ENCODE results near the gene TMPRSS13. TPM values are rescaled to one million over a fixed set of nuclear protein-coding genes. Genes with fewer than 3 reads are reported as not detected.
A peak's percentile ranks its signal among the peaks of the same experiment; 100 is the strongest.

Gene TMPRSS13
- total RNA-seq, 3 donors from 2014 or later: 0.32 to 1.9 (median 0.72) TPM

DNA sequence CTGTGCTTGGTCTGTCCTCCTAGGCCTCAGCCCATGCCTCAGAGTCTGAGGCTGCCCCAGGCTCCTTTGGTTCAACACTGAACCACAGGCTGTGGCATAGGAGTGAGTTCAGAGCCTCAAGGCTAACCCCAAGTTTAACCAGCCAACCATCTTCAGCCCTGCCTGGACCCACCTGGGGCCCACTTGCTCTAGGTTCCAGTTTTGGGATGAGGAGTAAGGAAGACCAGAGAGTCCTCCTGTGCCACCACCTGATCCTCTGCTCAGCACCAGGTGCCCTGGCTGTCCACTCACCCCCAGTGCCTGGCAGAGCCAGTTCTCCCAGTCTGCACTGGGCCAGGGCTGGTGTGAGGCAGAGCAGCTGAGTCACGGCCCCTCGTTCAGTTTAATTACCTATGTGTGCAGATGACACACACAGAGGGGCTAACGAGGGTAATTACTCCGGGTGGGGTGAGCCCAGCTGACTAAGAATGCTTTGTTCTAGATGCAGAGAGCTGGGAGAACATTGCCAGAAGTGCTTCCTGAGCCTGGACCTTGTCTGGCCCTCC, 12.0 kb upstream of the TMPRSS13 start:
- H3K9me3 ChIP-seq: no peaks in the 10 kb centered on the region
- TF ChIP-seq, protein P1, sequence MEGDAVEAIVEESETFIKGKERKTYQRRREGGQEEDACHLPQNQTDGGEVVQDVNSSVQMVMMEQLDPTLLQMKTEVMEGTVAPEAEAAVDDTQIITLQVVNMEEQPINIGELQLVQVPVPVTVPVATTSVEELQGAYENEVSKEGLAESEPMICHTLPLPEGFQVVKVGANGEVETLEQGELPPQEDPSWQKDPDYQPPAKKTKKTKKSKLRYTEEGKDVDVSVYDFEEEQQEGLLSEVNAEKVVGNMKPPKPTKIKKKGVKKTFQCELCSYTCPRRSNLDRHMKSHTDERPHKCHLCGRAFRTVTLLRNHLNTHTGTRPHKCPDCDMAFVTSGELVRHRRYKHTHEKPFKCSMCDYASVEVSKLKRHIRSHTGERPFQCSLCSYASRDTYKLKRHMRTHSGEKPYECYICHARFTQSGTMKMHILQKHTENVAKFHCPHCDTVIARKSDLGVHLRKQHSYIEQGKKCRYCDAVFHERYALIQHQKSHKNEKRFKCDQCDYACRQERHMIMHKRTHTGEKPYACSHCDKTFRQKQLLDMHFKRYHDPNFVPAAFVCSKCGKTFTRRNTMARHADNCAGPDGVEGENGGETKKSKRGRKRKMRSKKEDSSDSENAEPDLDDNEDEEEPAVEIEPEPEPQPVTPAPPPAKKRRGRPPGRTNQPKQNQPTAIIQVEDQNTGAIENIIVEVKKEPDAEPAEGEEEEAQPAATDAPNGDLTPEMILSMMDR (IDR thresholded peaks at IDR 0.05): no peak
- H3K4me3 ChIP-seq: no peak overlapping the region
- DNase-seq: no peak
- no peaks in the 10 kb centered on the region for H3K4me1 ChIP-seq (ENCODE audit: low read depth)
- ATAC-seq: peak; percentile 85
- H3K36me3 ChIP-seq (ENCODE audit: low read depth): no peaks in the 10 kb centered on the region
- intact Hi-C loops (cut with DNase I, micrococcal nuclease): no loop called here

DNA sequence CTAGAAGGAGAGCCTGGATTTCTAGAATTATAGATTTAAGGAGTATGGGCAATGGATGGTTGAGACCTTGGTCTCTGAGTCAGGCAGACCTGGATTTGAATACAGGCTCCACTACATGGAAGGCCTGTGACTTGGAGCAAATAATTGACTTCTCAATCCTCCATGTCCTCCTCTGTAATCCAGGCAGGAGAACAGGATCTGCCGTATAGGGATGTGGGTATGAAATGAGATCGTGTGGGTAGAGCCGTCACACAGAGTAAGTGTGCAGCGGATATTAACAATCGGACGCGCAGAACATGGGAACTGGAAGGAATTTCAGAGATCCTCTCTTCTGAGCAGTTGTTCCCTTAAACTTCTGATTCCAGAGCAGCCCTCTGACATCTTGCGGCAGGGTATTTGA, 11.5 kb upstream of the TMPRSS13 start:
- H3K4me3 ChIP-seq: no peak overlapping the region
- TF ChIP-seq, protein P1 (IDR thresholded peaks at IDR 0.05): no peak
- DNase-seq (no peak), ATAC-seq (no peak)
- intact Hi-C loops (cut with DNase I, micrococcal nuclease): no loop called here
- H3K4me1 ChIP-seq (ENCODE audit: low read depth): no peaks in the 10 kb centered on the region
- no peaks in the 10 kb centered on the region for H3K36me3 ChIP-seq (ENCODE audit: low read depth)
- H3K9me3 ChIP-seq: no peaks in the 10 kb centered on the region

DNA sequence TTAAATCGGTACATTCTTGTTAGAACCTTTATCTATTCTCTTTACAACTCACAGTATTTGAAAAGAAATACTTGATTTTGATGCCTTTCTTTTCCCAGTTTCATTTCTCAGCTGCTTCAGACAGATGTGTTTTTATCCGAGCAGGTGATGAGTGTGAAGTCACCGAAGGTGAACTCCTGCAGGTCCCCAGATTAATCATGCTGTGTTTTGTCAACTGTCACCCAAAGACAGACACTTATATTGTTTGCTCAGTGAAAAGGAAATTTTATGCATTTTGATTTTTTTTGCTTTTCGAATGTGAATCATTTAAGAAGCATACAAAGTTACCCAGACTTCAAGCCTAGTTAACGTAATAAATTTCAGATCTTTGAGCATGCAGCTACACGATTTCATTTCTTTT, 7.8 kb upstream of the TMPRSS13 start:
- no peak overlapping the region for H3K4me3 ChIP-seq
- intact Hi-C loops (cut with DNase I, micrococcal nuclease): no loop called here
- DNase-seq (no peak), ATAC-seq (no peak)
- H3K36me3 ChIP-seq (ENCODE audit: low read depth): no peaks in the 10 kb centered on the region
- TF ChIP-seq, protein P1 (IDR thresholded peaks at IDR 0.05): no peak
- no peaks in the 10 kb centered on the region for H3K9me3 ChIP-seq
- H3K4me1 ChIP-seq (ENCODE audit: low read depth): no peaks in the 10 kb centered on the region

DNA sequence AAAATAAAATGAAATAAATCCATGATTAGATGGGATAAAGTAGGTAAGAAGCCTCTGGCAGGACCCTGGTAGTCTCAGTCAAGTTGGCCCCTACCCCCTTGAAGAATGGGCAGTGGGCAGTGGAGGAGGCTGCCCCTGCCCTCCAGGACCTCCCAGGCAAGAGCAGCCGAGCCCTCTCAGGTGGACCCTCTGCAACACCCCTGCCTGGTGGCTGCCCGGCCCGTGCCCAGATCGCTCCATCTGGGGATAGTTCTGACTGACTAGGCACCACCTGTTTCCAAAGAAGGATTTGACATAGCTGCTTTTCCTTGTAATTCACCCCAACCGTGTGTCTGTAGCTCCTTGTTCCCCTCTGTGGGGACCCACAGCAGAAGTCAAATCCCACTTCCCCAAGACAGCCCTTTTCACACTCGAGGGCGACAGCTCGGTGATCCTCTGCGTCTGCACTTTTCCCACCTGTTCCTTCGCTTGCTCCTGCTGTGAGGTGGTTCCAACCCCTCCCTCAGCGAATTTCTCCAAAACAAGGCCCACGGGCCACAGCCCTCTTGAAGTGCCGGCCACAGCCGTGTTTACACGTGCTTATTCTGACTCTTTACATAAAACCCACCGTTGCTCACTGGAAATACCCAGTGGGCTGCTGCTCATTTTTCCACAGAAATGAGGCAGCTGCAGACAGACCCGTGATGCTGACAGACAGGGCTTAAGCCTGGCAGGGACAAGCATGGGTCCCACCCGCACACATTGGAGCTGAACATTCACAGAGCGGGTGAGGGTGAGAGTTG, 5.5 kb upstream of the TMPRSS13 start:
- H3K4me1 ChIP-seq (ENCODE audit: low read depth): no peaks in the 10 kb centered on the region
- ATAC-seq (no peak), DNase-seq (no peak)
- H3K9me3 ChIP-seq: no peaks in the 10 kb centered on the region
- TF ChIP-seq, protein P1 (IDR thresholded peaks at IDR 0.05): no peak
- no peaks in the 10 kb centered on the region for H3K36me3 ChIP-seq (ENCODE audit: low read depth)
- intact Hi-C loops (cut with DNase I, micrococcal nuclease): no loop called here
- no peak overlapping the region for H3K4me3 ChIP-seq

DNA sequence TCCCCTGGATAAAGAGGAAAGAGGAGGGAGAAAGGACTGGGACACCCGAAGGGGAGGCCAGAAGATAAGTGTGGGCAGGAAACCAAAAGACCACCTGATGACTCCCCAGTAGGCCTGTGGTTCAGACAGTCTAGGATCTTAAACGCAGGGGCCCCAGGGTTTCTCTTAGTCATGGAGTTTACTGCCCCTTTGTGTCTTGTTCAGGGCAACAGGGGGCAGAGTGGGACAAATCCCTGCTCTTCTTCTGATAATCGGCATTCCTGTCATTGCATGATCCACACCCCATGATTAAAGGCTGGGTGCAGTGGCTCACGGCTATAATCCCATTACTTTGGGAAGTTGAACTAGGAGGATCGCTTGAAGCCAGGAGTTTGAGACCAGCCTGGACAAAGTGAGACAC, 4.7 kb upstream of the TMPRSS13 start:
- Histone ChIP-seq H3K36me3 (ENCODE audit: low read depth) (no peaks in the 10 kb centered on the region), H3K4me1 (ENCODE audit: low read depth) (peaks cover 4% of the 10 kb centered on the region), H3K9me3 (no peaks in the 10 kb centered on the region), H3K4me3 (no peak overlapping the region)
- intact Hi-C loops (cut with DNase I, micrococcal nuclease): no loop called here
- no peak for ATAC-seq
- TF ChIP-seq, protein P1 (IDR thresholded peaks at IDR 0.05): no peak
- no peak for DNase-seq

All from mucosa of descending colon (tissue), 3 donors.